Upper lobe of right lung (tissue), 1 donor: ENCODE measurements around the gene DIDO1. TPM values are rescaled to one million over a fixed set of nuclear protein-coding genes. Genes with fewer than 3 reads are reported as not detected.

Experiments
- ATAC-seq: fragments of 200-7000 bp; cut with Tn5 transposase; one replicate; pipeline ENCODE4 v1.9.1; 2020; ENCODE audit warnings: mild to moderate bottlenecking, moderate library complexity
- DNase-seq: peaks from one replicate; pipeline ENCODE4 v3.0.0-alpha.2; 2020
- H3K27ac ChIP-seq: fragments of 200-600 bp; one replicate; pipeline ENCODE4 v1.8.0; 2022
- H3K27me3 ChIP-seq: fragments of 200-600 bp; one replicate; pipeline ENCODE4 v1.8.0; 2022; ENCODE audit warnings: mild to moderate bottlenecking
- H3K36me3 ChIP-seq: fragments of 200-600 bp; one replicate; pipeline ENCODE4 v1.8.0; 2022
- H3K4me1 ChIP-seq: fragments of 200-600 bp; one replicate; pipeline ENCODE4 v1.8.0; 2022
- H3K4me3 ChIP-seq: fragments of 200-600 bp; one replicate; pipeline ENCODE4 v1.8.0; 2022; ENCODE audit warnings: mild to moderate bottlenecking
- H3K9me3 ChIP-seq: fragments of 200-600 bp; one replicate; pipeline ENCODE4 v1.8.0; 2022
- intact Hi-C: fragments of 100-400 bp; cut with DNase I; formaldehyde crosslinking; loops from one replicate; pipeline ENCODE4 v1.11.0; 2022
- total RNA-seq: library from RNA; stranded (reverse); fragmentation: NEBNext Ultra II Directional; extraction: Animal tissue kit (Norgen Biotek cat#: 25700); gene quantifications from one replicate; pipeline ENCODE4 v1.2.1, GENCODE V29; 2021
- TF ChIP-seq, protein P1 (sequence below): fragments of 200-600 bp; IDR thresholded peaks from one replicate; pipeline ENCODE4 v1.8.0; 2022; ENCODE audit warnings: antibody characterized with exemption
- donor health status: DM: no; HTN: yes; CAD: no; lungs with severe emphysema.

The DIDO1 gene
- total RNA-seq, 1 donor from 2014 or later: 55.5 TPM

DNA sequence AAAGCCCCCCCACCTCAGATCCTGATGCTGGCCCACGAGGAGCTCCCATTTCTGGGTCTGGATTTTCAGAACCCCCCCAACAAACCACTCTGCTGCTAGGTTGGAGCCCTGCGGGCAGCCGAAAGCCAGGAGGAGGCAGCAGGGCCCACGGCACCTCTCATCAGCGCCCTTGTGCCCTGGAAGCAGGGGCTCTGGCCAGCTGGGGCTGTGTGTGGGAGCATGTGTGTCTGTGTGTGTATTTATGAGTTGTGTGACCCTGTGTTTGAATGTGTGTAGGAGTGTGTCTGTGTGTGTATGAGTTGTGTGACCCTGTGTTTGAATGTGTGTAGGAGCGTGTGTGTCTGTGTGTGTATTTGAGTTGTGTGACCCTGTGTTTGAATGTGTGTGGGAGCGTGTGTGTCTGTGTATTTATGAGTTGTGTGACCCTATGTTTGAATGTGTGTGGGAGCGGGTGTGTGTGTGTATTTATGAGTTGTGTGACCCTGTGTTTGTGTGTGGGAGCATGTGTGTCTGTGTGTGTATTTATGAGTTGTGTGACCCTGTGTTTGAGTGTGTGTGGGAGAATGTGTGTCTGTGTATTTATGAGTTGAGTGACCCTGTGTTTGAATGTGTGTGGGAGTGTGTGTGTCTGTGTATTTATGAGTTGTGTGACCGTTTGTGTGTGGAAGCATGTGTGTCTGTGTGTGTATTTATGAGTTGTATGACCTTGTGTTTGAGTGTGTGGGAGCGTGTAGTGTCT, 45.1 kb upstream of the DIDO1 start:
- DNase-seq (no peak), ATAC-seq (no peak)
- Histone ChIP-seq H3K9me3 (no peaks in the 10 kb centered on the region), H3K27me3 (peaks cover 53% of the 10 kb centered on the region), H3K36me3 (no peaks in the 10 kb centered on the region), H3K27ac (no peak overlapping the region), H3K4me3 (no peak overlapping the region), H3K4me1 (peaks cover 8% of the 10 kb centered on the region)
- intact Hi-C loops: no loop called here
- TF ChIP-seq, protein P1, sequence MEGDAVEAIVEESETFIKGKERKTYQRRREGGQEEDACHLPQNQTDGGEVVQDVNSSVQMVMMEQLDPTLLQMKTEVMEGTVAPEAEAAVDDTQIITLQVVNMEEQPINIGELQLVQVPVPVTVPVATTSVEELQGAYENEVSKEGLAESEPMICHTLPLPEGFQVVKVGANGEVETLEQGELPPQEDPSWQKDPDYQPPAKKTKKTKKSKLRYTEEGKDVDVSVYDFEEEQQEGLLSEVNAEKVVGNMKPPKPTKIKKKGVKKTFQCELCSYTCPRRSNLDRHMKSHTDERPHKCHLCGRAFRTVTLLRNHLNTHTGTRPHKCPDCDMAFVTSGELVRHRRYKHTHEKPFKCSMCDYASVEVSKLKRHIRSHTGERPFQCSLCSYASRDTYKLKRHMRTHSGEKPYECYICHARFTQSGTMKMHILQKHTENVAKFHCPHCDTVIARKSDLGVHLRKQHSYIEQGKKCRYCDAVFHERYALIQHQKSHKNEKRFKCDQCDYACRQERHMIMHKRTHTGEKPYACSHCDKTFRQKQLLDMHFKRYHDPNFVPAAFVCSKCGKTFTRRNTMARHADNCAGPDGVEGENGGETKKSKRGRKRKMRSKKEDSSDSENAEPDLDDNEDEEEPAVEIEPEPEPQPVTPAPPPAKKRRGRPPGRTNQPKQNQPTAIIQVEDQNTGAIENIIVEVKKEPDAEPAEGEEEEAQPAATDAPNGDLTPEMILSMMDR: no peak

DNA sequence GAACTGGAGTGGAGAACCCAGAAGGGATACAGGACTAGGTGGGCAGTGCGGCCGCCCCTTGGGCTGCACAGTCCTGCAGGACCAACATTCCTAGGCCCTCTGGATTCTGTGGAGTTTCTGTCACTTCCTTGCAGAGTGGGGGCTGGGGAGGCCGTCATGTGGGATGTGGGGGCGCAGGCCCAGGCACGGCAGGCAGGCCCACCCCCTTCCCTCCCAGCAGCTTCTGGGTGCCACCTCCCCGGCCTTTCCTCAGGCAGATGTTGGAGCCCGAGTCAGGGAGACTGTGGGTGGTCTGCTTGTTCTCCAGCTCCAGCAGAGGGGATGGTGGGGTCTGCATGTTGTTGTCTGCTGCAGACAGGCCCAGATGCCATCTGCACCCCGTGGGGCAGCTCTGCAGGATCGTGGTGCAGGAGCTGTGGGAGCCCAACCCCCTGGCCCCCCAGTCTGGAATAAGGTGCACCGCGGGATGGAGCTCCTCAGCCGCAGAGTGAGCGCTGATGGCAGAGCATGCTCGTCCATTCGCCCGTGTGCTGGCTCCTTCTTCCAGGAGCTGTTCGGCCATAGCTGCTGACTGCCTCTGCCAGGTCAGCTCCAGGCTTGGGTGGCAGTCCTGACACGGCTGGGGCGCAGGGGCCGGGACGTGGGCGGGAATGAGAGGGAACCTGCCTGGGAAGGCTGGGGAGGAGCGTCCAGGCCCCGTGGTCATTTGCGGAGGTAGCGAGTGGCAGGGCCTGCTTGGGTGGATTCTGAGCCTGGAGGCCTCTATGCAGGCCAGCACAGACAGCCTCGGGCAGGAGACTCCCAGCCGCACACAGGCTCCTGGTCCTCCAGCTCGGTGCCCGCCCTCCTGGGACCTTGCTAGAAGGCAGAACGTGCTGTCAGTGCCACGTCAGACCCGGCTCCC, 44.3 kb upstream of the DIDO1 start:
- H3K4me3 ChIP-seq: no peak overlapping the region
- DNase-seq: no peak
- H3K27ac ChIP-seq: no peak overlapping the region
- TF ChIP-seq, protein P1: no peak
- H3K4me1 ChIP-seq: peaks cover 8% of the 10 kb centered on the region
- no peak for ATAC-seq
- no peaks in the 10 kb centered on the region for H3K9me3 ChIP-seq
- no peaks in the 10 kb centered on the region for H3K36me3 ChIP-seq
- peaks cover 44% of the 10 kb centered on the region for H3K27me3 ChIP-seq
- intact Hi-C loops: no loop called here

DNA sequence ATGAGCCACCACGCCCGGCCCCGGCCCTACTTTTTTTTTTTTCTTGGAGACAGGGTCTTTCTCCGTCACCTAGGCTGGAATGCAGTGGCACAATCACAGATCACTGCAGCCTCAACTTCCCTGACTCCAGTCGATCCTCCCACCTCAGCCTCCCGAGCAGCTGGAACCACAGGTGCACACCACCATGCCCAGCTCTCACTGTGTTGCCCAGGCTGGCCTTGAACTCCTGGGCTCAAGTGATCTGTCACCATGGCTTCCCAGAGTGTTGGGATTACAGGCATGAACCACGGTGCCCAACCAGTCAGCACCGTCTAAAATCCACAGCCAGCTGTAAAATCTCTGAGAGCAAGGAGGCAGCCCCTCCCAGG, 43.6 kb upstream of the DIDO1 start:
- intact Hi-C loops: no loop called here
- DNase-seq: no peak
- TF ChIP-seq, protein P1: no peak
- H3K27me3 ChIP-seq: peaks cover 38% of the 10 kb centered on the region
- H3K36me3 ChIP-seq: no peaks in the 10 kb centered on the region
- H3K27ac ChIP-seq: no peak overlapping the region
- no peak for ATAC-seq
- peaks cover 8% of the 10 kb centered on the region for H3K4me1 ChIP-seq
- H3K4me3 ChIP-seq: no peak overlapping the region
- H3K9me3 ChIP-seq: no peaks in the 10 kb centered on the region

DNA sequence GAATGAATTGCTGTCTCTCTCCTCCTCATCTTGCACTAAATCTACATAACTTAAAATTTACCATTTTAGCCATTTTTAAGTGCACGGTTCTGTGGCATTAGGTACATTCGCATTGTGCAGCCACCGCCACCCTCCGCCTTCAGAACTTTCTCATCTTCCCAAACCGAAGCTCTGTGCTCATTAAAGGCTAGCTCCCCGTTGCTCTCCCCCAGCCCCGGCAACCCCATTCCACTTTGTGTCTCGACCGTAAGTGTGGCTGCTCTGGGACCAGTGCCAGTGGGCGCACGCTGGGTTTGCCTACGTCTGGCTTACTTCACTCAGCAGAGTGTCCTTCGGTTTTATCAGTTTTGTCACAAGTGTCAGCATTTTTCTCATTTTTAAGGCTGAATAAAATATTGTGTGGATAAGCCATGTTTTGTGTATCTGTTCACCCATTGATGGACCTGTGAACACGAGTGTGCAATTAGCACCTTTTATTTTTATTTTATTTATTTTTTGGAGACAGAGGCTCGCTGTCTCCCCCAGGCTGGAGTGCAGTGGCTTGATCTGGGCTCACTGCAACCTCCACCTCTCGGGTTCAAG, 43.0 kb upstream of the DIDO1 start:
- no peak overlapping the region for H3K4me3 ChIP-seq
- peaks cover 8% of the 10 kb centered on the region for H3K4me1 ChIP-seq
- peaks cover 31% of the 10 kb centered on the region for H3K27me3 ChIP-seq
- H3K27ac ChIP-seq: no peak overlapping the region
- intact Hi-C loops: no loop called here
- H3K36me3 ChIP-seq: no peaks in the 10 kb centered on the region
- TF ChIP-seq, protein P1: no peak
- DNase-seq (no peak), ATAC-seq (no peak)
- no peaks in the 10 kb centered on the region for H3K9me3 ChIP-seq

DNA sequence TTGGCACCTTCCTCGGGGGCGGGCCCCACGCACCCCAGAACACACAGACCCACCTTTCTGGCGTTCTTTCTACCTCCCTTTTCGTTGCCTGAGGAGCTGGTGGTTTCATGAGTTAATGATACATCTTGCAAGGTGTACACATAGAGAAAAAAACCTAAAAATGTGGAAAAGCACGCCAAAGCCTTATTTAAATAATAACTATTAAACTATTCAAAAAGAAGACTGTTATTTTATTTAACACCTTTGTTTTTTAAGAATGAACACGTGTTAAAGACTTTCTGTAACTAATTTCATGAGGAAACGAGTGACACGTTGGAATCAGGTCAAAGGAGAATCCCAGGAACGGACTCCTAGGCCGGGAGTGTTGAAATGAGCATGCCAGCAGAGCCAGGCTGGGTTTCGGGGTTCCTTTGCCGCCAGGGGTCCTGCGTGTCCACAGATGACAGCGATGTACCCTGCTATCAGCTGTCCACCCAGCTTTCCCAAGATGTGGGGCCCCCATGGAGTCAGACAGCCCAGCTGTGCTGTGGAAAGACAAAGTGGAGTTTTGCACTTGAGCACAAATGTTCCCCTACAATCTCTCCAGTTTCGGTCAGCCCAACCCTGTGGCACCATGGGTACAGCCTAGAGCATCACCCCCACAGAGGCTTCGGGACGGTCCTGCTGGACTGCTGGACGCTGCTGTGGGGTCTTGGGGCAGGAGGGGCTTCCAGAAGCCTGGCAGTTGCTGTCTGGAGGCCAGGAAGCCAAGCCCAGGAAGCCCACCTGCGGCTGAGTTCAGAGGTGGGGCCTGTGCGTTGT, 42.3 kb upstream of the DIDO1 start:
- ATAC-seq (no peak), DNase-seq (no peak)
- no peak overlapping the region for H3K27ac ChIP-seq
- peaks cover 8% of the 10 kb centered on the region for H3K4me1 ChIP-seq
- intact Hi-C loops: no loop called here
- H3K9me3 ChIP-seq: no peaks in the 10 kb centered on the region
- H3K4me3 ChIP-seq: no peak overlapping the region
- H3K27me3 ChIP-seq: peaks cover 26% of the 10 kb centered on the region
- no peaks in the 10 kb centered on the region for H3K36me3 ChIP-seq
- TF ChIP-seq, protein P1: no peak
